HCT116 (cell line): Measurements from ENCODE around the gene AUTS2. TPM values are rescaled to one million over a fixed set of nuclear protein-coding genes. Genes with fewer than 3 reads are reported as not detected.

Experiments
- ATAC-seq: fragments of 200-7000 bp; cut with Tn5 transposase; 2 replicates; pipeline ENCODE4 v1.9.1; 2020; ENCODE audit warnings: mild to moderate bottlenecking, moderate library complexity
- BruUV-seq: library from RNA; stranded (reverse); fragments of 400-500 nt; replicated peaks from 2 replicates; lab custom pipeline; 2021; lab: Mats Ljungman, UMichigan
- CTCF ChIA-PET: fragments of 300-600 bp; sonication (Branson Sonifier 250); formaldehyde crosslinking; loops from one replicate; lab custom pipeline; 2021; ENCODE audit warnings: antibody characterized with exemption; lab: Charles Lee
- POLR2A ChIA-PET: fragments of 300-600, 350-600 bp; sonication (Branson Sonifier 250); formaldehyde crosslinking; loops from one replicate; lab custom pipeline; 2021; ENCODE audit warnings: antibody characterized with exemption; lab: Charles Lee
- RAD21 ChIA-PET, 2 experiments: fragments of 300-600 bp; sonication (Branson Sonifier 250); formaldehyde crosslinking; loops; one replicate each; lab custom pipeline; 2023; ENCODE audit warnings: low total read pairs in 2 of 2; ENCODE audit not compliant: uncharacterized antibody in 2 of 2, unreplicated experiment in 2 of 2, low non-redundant PET in 1 of 2; lab: Charles Lee
- DNase-seq: peaks from one replicate; pipeline ENCODE4 v3.0.0-alpha.2; 2010; ENCODE audit warnings: low read depth, low spot score
- H2AFZ ChIP-seq: fragments of 200-600 bp; shearing (Covaris generic), sonication (generic); 2 replicates; pipeline ENCODE4 v1.6.1; 2017; ENCODE audit warnings: low read depth, mixed run types, mixed read lengths, antibody characterized with exemption, low read length; ENCODE audit not compliant: poor library complexity, severe bottlenecking
- H3K27ac ChIP-seq: 2 replicates; pipeline ENCODE4 v1.5.1; 2012; ENCODE audit warnings: low read depth, low read length
- H3K27me3 ChIP-seq: fragments of 200-600 bp; sonication (generic); 2 replicates; pipeline ENCODE4 v1.6.1; 2016; ENCODE audit warnings: mixed run types, low read length, mixed read lengths; ENCODE audit not compliant: insufficient read depth
- H3K36me3 ChIP-seq, 2 experiments: fragments of 200-500 bp in 1 of 2; fragments of 200-600 bp in 1 of 2; sonication (Bioruptor generic) in 1 of 2; sonication (generic) in 1 of 2; 2 replicates each; pipeline versions ENCODE4 v1.5.1 to v1.6.1; 2014 to 2016; ENCODE audit warnings: low read length in 2 of 2, inconsistent platforms in 1 of 2, mixed read lengths in 1 of 2, mixed run types in 1 of 2; ENCODE audit not compliant: insufficient read depth in 2 of 2, control insufficient read depth in 1 of 2
- H3K4me1 ChIP-seq, 2 experiments: fragments of 200-600 bp in 1 of 2; sonication (generic) in 1 of 2; 2 replicates each; pipeline versions ENCODE4 v1.5.1 to v1.6.1; 2012 to 2017; ENCODE audit warnings: low read length in 2 of 2, inconsistent platforms in 1 of 2, mild to moderate bottlenecking in 1 of 2, mixed read lengths in 1 of 2, mixed run types in 1 of 2, moderate library complexity in 1 of 2; ENCODE audit not compliant: insufficient read depth in 2 of 2, control insufficient read depth in 1 of 2
- H3K4me2 ChIP-seq: fragments of 200-600 bp; sonication (generic); 2 replicates; pipeline ENCODE4 v1.6.1; 2017; ENCODE audit warnings: mixed run types, low read length, mixed read lengths
- H3K4me3 ChIP-seq, 2 experiments: fragments of 200-600 bp in 1 of 2; sonication (generic) in 1 of 2; replicated peaks in 1 of 2; 2 replicates each; pipeline ENCODE4 v1.5.1; 2011 to 2016; ENCODE audit warnings: low read length in 2 of 2, control low read depth in 1 of 2, low read depth in 1 of 2, mild to moderate bottlenecking in 1 of 2, mixed read lengths in 1 of 2, mixed run types in 1 of 2
- H3K79me2 ChIP-seq: fragments of 200-600 bp; sonication (generic); 2 replicates; pipeline ENCODE4 v1.6.1; 2017; ENCODE audit warnings: mild to moderate bottlenecking, mixed run types, low read length, moderate library complexity, mixed read lengths; ENCODE audit not compliant: insufficient read depth
- H3K9ac ChIP-seq: fragments of 200-600 bp; sonication (generic); 2 replicates; pipeline ENCODE4 v1.6.1; 2016; ENCODE audit warnings: low read length, mixed read lengths
- H3K9me2 ChIP-seq: fragments of 200-600 bp; sonication (generic), shearing (Covaris generic); 2 replicates; pipeline ENCODE4 v1.6.1; 2017; ENCODE audit warnings: mixed run types, mild to moderate bottlenecking, moderate library complexity; ENCODE audit not compliant: insufficient read depth
- H3K9me3 ChIP-seq, 2 experiments: fragments of 200-500 bp in 1 of 2; fragments of 200-600 bp in 1 of 2; sonication (Bioruptor generic) in 1 of 2; sonication (generic) in 1 of 2; 2 replicates each; pipeline ENCODE4 v1.6.1; 2014 to 2017; ENCODE audit warnings: low read length in 2 of 2, mixed read lengths in 2 of 2, inconsistent platforms in 1 of 2, low read depth in 1 of 2, mild to moderate bottlenecking in 1 of 2, mixed run types in 1 of 2, moderate library complexity in 1 of 2; ENCODE audit not compliant: control insufficient read depth in 1 of 2, insufficient read depth in 1 of 2
- H4K20me1 ChIP-seq: fragments of 200-600 bp; sonication (generic), shearing (Covaris generic); 2 replicates; pipeline ENCODE4 v1.6.1; 2017; ENCODE audit warnings: mixed run types, mild to moderate bottlenecking, moderate library complexity; ENCODE audit not compliant: insufficient read depth
- CBX3 ChIP-seq: IDR thresholded peaks from 2 replicates; pipeline ENCODE4 v1.6.1; 2012; ENCODE audit warnings: low read depth
- EGR1 ChIP-seq: IDR thresholded peaks from 2 replicates; pipeline ENCODE4 v1.6.1; 2012; ENCODE audit warnings: low read depth
- ELF1 ChIP-seq: IDR thresholded peaks from 2 replicates; pipeline ENCODE4 v1.6.1; 2012; ENCODE audit warnings: low read depth, borderline replicate concordance
- EZH2 ChIP-seq: fragments of 200-600 bp; sonication (generic); IDR thresholded peaks from 2 replicates; pipeline ENCODE4 v1.6.1; 2017; ENCODE audit warnings: antibody characterized with exemption, mixed run types
- FOSL1 ChIP-seq: IDR thresholded peaks from 2 replicates; pipeline ENCODE4 v1.6.1; 2012; ENCODE audit warnings: low read depth
- POLR2A ChIP-seq: IDR thresholded peaks from 2 replicates; pipeline ENCODE4 v1.7.0; 2011; ENCODE audit warnings: borderline replicate concordance; ENCODE audit not compliant: insufficient read depth, insufficient read length; ENCODE audit errors: extremely low read depth
- POLR2AphosphoS5 ChIP-seq: IDR thresholded peaks from 2 replicates; pipeline ENCODE4 v1.6.1; 2011; ENCODE audit warnings: mild to moderate bottlenecking, low read depth, low read length, moderate library complexity
- SIN3A ChIP-seq: IDR thresholded peaks from 2 replicates; pipeline ENCODE4 v1.6.1; 2012; ENCODE audit warnings: low read depth
- SRF ChIP-seq: IDR thresholded peaks from 2 replicates; pipeline ENCODE4 v1.6.1; 2012; ENCODE audit warnings: low read depth
- TCF7L2 ChIP-seq: IDR thresholded peaks from 2 replicates; pipeline ENCODE4 v1.7.0; 2011; ENCODE audit warnings: borderline replicate concordance, inconsistent platforms; ENCODE audit not compliant: insufficient read depth, insufficient read length; ENCODE audit errors: extremely low read depth
- ZFX ChIP-seq: fragments of 450-650 bp; IDR thresholded peaks from 2 replicates; pipeline ENCODE4 v1.6.1; 2017
- intact Hi-C: fragments of 100-400 bp; cut with micrococcal nuclease; formaldehyde crosslinking; loops from 2 replicates; pipeline ENCODE4 v1.10.0; 2022
- total RNA-seq: library from RNA; stranded (reverse); gene quantifications from one replicate; pipeline ENCODE4 v1.2.1, GENCODE V29; 2021; ENCODE audit not compliant: unreplicated experiment
- TF ChIP-seq, protein P1 (sequence below), 3 experiments: fragments of 200-600 bp in 1 of 3; sonication (generic) in 1 of 3; IDR thresholded peaks in 2 of 3; conservative IDR thresholded peaks in 1 of 3; 2 replicates each; pipeline ENCODE4 v1.5.1; 2012 to 2017; ENCODE audit warnings: low read depth in 2 of 3, low read length in 2 of 3, antibody characterized with exemption in 1 of 3, borderline replicate concordance in 1 of 3, control low read depth in 1 of 3, mild to moderate bottlenecking in 1 of 3, mixed read lengths in 1 of 3, mixed run types in 1 of 3, moderate library complexity in 1 of 3; ENCODE audit not compliant: insufficient read depth in 1 of 3
- TF ChIP-seq, protein P2 (sequence below): IDR thresholded peaks from 2 replicates; pipeline ENCODE4 v1.6.1; 2012; ENCODE audit warnings: low read depth
- TF ChIP-seq, protein P3 (sequence below): IDR thresholded peaks from 2 replicates; pipeline ENCODE4 v1.6.1; 2012

Gene AUTS2
- total RNA-seq, 1 experiment from 2014 or later: 0.93 TPM

DNA sequence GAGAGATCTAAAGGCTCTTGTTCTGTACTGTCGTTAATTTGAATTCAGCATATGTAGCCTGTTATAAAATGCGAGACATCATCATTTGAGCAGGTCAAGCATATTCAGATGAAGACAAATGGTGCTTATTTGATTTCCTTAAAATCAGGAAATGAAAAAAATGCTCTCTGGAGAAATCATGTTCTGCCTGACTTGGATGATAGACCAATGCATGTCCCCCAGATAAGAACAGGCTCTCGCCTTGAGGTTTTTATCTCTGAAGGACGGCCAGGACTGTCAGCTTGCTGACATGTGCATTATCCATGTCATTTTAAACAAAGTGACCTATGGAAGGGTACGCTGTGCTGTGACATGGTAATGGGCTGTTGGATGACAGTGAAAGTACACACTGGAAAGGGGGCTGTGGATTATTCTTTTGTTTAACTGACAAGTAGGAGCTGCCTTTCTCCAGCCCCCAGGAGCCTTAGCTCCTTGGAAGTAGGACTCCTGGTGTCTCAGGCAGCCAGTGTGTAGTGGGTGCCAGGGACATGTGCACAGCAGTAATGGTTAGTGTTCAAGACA is 838.6 kb downstream of the AUTS2 start:
- no peak overlapping the region for H2AFZ ChIP-seq
- no peaks in the 10 kb centered on the region for H3K27me3 ChIP-seq
- no peaks in the 10 kb centered on the region for H3K36me3 ChIP-seq
- intact Hi-C loops: no loop called here
- ChIA-PET CTCF (no interaction called here), RAD21 (no interaction called here), POLR2A (no interaction called here)
- peaks cover 3 to 33% of the 10 kb centered on the region in 2 experiments; a peak in 2 of 4 replicates for H3K9me3 ChIP-seq
- H3K27ac ChIP-seq: no peak overlapping the region
- H4K20me1 ChIP-seq: no peaks in the 10 kb centered on the region
- DNase-seq (no peak), ATAC-seq (no peak)
- no peaks in the 10 kb centered on the region for H3K9me2 ChIP-seq
- H3K9ac ChIP-seq: no peak overlapping the region
- no peaks in the 10 kb centered on the region for H3K79me2 ChIP-seq
- BruUV-seq: no TSS peak
- H3K4me2 ChIP-seq: no peak overlapping the region
- no peak overlapping the region for H3K4me3 ChIP-seq
- TF ChIP-seq ELF1 (no peak), CBX3 (no peak), SIN3A (no peak), POLR2AphosphoS5 (no peak), EGR1 (no peak)
- TF ChIP-seq, protein P1, sequence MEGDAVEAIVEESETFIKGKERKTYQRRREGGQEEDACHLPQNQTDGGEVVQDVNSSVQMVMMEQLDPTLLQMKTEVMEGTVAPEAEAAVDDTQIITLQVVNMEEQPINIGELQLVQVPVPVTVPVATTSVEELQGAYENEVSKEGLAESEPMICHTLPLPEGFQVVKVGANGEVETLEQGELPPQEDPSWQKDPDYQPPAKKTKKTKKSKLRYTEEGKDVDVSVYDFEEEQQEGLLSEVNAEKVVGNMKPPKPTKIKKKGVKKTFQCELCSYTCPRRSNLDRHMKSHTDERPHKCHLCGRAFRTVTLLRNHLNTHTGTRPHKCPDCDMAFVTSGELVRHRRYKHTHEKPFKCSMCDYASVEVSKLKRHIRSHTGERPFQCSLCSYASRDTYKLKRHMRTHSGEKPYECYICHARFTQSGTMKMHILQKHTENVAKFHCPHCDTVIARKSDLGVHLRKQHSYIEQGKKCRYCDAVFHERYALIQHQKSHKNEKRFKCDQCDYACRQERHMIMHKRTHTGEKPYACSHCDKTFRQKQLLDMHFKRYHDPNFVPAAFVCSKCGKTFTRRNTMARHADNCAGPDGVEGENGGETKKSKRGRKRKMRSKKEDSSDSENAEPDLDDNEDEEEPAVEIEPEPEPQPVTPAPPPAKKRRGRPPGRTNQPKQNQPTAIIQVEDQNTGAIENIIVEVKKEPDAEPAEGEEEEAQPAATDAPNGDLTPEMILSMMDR (IDR thresholded peaks at IDR 0.05 in 2 of 3, conservative IDR thresholded peaks at IDR 0.05 in 1 of 3; ENCODE audit: borderline replicate concordance in 1 of 3, insufficient read depth in 1 of 3, low read depth in 2 of 3, low read length in 2 of 3): no peak
- TF ChIP-seq, all 23 proteins: peak for 0
- no peaks in the 10 kb centered on the region for H3K4me1 ChIP-seq

DNA sequence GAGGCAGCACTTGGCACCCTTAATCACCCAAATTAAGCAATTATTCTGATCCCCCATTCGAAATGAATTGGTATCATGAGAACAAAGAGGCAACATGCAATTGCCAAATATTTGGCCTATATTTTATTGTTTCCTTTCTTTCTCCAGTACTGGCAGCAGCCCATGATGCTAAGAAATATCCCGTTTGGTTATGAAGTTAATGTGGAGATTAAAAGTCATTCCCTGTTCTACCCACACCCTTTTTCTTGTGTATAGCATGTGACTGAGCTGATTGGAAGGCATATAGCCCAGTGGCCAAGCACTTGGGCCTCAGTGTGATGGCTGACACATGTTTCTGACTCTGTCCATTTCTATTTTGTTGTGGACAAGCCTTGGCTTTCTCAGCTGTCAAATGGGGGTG is 841.4 kb downstream of the AUTS2 start:
- Histone ChIP-seq H3K9me3 (peaks cover 0 to 32% of the 10 kb centered on the region in 2 experiments; a peak in 2 of 4 replicates), H3K9me2 (no peaks in the 10 kb centered on the region), H4K20me1 (no peaks in the 10 kb centered on the region), H3K27ac (no peak overlapping the region), H3K4me2 (no peak overlapping the region), H3K27me3 (no peaks in the 10 kb centered on the region), H3K79me2 (no peaks in the 10 kb centered on the region), H3K36me3 (no peaks in the 10 kb centered on the region), H2AFZ (no peak overlapping the region), H3K4me3 (no peak overlapping the region), H3K9ac (no peak overlapping the region), H3K4me1 (no peaks in the 10 kb centered on the region)
- TF ChIP-seq EZH2 (no peak), ZFX (no peak), ELF1 (no peak), TCF7L2 (no peak), POLR2AphosphoS5 (no peak), EGR1 (no peak), POLR2A (no peak), SRF (no peak), FOSL1 (no peak)
- TF ChIP-seq, protein P2, sequence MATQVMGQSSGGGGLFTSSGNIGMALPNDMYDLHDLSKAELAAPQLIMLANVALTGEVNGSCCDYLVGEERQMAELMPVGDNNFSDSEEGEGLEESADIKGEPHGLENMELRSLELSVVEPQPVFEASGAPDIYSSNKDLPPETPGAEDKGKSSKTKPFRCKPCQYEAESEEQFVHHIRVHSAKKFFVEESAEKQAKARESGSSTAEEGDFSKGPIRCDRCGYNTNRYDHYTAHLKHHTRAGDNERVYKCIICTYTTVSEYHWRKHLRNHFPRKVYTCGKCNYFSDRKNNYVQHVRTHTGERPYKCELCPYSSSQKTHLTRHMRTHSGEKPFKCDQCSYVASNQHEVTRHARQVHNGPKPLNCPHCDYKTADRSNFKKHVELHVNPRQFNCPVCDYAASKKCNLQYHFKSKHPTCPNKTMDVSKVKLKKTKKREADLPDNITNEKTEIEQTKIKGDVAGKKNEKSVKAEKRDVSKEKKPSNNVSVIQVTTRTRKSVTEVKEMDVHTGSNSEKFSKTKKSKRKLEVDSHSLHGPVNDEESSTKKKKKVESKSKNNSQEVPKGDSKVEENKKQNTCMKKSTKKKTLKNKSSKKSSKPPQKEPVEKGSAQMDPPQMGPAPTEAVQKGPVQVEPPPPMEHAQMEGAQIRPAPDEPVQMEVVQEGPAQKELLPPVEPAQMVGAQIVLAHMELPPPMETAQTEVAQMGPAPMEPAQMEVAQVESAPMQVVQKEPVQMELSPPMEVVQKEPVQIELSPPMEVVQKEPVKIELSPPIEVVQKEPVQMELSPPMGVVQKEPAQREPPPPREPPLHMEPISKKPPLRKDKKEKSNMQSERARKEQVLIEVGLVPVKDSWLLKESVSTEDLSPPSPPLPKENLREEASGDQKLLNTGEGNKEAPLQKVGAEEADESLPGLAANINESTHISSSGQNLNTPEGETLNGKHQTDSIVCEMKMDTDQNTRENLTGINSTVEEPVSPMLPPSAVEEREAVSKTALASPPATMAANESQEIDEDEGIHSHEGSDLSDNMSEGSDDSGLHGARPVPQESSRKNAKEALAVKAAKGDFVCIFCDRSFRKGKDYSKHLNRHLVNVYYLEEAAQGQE: no peak
- TF ChIP-seq, protein P3, sequence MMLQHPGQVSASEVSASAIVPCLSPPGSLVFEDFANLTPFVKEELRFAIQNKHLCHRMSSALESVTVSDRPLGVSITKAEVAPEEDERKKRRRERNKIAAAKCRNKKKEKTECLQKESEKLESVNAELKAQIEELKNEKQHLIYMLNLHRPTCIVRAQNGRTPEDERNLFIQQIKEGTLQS: no peak
- intact Hi-C loops: no loop called here
- POLR2A ChIA-PET: no interaction called here
- ATAC-seq (no peak), DNase-seq (no peak)
- RAD21 ChIA-PET: no interaction called here
- no TSS peak for BruUV-seq
- CTCF ChIA-PET: no interaction called here
